Measurements from ENCODE around the gene TM2D3.
"Not testable (repeated sequence)": the region's sequence is repeated elsewhere in the genome, so short reads cannot be mapped to it uniquely, and the experiment has no call there.

The TM2D3 gene

GRCh38 chr15:101654624-101655337 lies 2.6 kb upstream of the TM2D3 start:
- not testable (repeated sequence) for DNase-seq

GRCh38 chr15:101654171-101654570 lies 2.0 kb upstream of the TM2D3 start:
- DNase-seq = no peak

DNA sequence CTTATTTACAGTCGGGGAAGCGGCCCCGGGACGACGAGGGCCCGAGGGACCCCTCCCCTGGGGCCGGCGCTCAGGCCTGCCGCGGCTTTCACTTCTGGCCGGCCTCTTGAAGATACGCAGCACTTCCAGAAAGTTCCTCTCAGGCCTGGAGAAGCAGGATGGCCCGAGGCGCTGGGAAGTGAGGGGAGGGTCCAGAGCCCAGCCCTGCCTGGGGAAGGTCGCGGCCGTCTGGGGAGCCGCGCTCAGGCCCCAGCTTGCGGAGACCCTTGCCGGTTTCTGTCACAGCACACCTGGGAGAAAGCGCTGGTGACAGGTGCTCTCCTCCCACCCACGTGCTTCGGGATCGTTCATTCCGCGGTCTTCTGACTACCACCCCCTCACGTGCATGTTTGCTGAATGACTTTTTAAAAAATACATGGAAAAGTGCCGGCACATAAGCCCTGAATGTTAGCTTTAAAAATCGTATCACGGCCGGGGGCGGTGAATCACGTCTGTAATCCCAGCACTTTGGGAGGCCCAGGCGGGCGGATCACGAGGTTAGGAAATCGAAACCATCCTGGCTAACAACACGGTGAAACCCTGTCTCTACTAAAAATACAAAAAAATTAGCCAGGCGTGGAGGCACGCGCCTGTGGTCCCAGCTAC lies 727 bp upstream of the TM2D3 start:
- DNase-seq = no peak

- DNase-seq = peak in 1 of 2 experiments; percentile 7
These were observed 555 bp downstream of the TM2D3 start for GRCh38 chr15:101651554-101652097.

DNA sequence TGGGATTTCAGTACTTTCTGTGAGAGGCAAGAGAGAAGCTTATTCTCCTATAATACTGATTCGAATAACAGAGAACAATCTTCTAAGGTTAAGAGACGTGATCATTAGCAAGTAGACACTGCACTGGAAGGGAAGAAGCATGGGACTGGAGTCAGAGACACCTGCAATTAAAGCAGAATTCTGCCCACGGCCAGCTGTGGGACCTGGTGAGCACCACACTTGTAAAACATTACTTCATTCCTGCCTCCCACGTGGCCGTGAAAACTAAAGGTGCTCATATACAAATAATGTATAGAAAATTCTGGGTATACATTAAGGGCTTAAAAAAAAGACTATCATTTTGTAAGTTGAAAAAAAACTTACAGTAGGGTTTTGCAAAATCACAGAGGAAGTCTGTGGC lies 2.0 kb downstream of the TM2D3 start:
- DNase-seq = no peak

DNA sequence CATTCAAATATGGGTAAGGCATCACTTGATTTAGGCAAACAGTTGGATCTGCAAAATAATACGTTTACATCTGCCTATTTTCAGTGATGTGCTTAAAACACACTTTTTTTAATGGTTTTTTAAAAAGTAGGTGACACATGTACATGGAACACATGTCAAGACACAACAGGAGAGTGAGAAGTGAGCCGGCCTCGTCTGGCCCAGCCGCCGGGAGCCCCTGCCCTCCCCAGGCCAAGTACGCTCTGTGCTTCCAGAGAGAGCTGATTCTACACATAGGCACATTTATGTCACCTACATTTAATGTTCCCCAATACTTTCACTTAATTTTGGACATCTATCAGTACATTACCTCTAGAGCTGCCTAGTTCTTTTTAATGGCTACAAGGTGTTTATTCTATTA lies 3.8 kb downstream of the TM2D3 start:
- no peak for DNase-seq

GRCh38 chr15:101647251-101647650 lies 4.9 kb downstream of the TM2D3 start:
- no peak for DNase-seq

GRCh38 chr15:101646672-101647071 lies 5.5 kb downstream of the TM2D3 start:
- DNase-seq = no peak

DNA sequence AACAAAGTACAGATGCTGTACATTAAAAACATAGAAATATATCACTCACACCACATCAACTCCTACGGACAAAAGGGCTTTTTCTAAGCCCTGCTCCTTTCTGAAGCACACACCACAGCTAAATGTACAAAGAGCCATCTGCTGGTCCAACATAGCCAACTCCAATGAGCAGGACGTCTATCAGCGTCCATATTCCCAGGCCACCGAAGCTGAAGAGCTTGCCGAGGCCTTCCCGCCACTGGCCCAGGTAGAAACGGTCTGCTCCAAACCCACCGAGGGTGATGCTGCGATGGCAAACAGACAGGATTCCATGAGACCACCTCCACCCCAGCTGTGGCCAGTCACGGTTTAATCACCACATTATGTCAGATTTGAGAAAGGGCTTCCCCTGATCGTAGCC lies 9.8 kb downstream of the TM2D3 start:
- no peak for DNase-seq

- DNase-seq = no peak
These were observed 10.3 kb downstream of the TM2D3 start for GRCh38 chr15:101641894-101642293.

- DNase-seq = peak; percentile 16 to 42
These were observed 10.9 kb downstream of the TM2D3 start for GRCh38 chr15:101641129-101641764.

GRCh38 chr15:101639667-101640066 lies 12.5 kb downstream of the TM2D3 start:
- no peak for DNase-seq

DNA sequence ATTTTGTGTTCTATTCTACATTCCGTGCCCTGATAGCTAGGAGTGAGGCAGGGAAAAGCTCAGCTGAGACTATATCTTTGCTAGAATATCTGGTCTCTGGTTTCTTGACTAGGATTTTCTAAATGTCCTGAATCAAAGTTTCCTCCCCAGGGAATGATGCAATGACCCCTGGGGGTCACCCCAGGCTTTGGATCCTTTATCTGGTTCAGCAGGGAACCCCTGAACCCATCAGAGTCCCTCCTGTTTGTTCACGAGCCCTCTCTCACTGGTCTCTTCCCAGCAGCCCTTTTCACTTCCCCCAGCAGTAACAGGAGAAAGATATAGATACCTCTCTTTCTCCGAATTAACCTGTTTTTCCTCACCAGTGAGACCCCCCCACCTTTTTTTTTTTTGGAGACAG lies 14.3 kb downstream of the TM2D3 start:
- DNase-seq = no peak

- DNase-seq = no peak
These were observed 14.7 kb downstream of the TM2D3 start for GRCh38 chr15:101637516-101637915.

- no peak for DNase-seq
These were observed 15.1 kb downstream of the TM2D3 start for GRCh38 chr15:101637038-101637437.

DNA sequence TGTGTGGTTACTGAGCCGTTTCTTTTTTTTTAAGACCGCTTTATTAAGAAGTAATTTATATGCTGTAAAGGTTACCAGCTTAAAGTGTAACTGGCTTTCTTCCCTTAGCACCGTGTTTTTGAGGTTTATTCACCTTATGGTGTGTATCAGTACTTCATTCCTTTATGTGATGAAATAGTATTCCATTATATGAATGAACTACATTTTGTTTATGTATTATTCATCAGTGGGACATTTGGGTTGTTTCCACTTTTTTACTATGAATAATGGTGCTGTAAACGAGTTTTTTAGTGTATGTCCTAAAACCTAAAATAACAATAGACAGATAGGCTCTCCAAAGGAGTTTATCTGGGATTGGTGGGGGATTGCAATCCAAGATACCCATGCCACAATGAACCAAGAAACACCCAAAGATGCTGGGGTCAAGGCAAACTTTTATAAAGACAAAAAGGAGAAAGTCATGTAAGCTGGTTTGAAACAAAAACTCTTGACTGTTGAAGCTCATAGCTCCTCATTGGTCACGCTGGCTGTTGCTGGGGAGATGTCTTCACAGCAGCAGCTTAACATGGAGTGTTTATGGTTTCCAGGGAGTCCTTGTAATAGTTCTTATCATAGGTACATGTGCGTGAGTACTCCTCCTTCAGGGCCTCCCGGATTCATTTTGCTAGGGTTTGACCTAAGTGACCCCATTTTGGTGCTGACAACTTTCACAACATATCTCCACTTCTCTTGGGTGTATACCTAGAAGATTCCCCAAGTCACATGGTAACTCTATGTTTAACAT lies 16.0 kb downstream of the TM2D3 start:
- no peak for DNase-seq

GRCh38 chr15:101633356-101633755 lies 18.8 kb downstream of the TM2D3 start:
- DNase-seq = no peak

GRCh38 chr15:101626729-101627128 lies 25.5 kb downstream of the TM2D3 start:
- not testable (repeated sequence) for DNase-seq

DNA sequence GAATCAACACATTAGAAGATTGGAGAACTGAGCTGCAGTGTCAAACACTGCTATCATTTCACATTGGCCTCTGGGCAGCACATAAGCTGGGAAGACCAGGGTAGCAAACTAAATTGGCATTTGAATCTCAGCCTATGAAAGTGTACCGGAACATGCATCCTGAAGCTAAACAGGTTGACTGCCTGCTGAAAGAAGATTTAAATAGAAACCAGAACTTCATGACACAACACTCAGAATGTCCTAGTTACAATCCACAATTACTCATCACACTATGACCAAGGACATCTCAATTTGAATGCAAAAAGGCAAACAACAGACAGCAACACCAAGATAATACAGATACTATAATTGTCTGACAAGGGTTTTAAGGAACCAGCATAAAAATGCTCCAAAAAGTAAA lies 26.2 kb downstream of the TM2D3 start:
- no peak for DNase-seq

- no peak for DNase-seq
These were observed 27.0 kb downstream of the TM2D3 start for GRCh38 chr15:101625184-101625583.

DNA sequence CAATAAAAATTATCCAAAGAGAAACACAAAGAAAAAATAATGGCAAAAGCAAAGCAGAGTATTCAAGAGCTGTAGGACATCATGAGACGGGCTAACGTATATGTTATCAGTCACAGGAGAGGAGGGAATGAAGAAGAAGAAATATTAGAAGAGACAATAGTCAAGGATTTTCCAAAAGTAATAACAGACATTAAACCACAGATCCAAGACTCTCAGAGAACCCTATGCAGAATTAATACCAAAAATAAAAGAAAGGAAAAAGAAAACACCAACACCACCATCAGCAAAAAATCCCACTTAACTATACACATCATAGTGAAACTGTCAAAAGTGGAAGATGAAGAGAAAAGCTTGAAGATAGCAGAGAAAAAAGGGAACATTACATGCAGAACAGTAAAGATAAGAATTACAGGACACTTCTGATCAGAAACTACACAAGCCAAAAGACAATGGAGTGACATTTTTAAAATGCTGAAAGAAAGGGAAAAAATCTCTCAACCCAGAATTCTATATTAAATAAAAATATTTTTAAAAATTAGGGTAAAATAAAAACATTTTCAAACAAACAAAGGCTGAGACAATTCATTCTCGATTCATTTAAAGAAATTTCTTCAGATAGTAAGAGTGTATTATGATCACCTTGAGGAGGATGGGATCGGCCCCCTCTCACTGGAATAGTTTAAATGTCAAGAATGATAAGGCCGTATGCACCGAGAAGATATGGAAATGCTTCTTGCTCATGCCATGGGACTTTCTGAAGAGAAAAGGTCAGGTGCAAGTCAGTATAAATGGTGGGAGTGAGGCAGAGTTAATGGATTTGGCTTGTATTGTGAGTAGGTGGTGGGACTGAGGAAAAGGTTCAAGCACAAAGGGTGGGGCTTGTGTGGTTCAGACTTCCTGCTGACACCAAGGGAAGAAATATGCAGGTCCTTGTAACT lies 28.5 kb downstream of the TM2D3 start:
- no peak for DNase-seq

GRCh38 chr15:101621961-101622360 lies 30.2 kb downstream of the TM2D3 start:
- no peak for DNase-seq

Measured in NCI-H446 (cell line).